Measurements from ENCODE around the gene HNRNPC. TPM values are rescaled to one million over a fixed set of nuclear protein-coding genes. Genes with fewer than 3 reads are reported as not detected.
A peak's percentile ranks its signal among the peaks of the same experiment; 100 is the strongest.

Gene HNRNPC
- total and polyA plus RNA-seq, 2 of the 8 experiments (the other 6 are each of a cell fraction or from before 2014, with no cell fraction given): 781 to 1,207 TPM

- Histone ChIP-seq H3K4ac (replicated peaks; ENCODE audit: insufficient read length, low read depth, low read length) (no peak overlapping the region), H2BK120ac (replicated peaks; ENCODE audit: low read depth, low read length) (no peak overlapping the region), H4K20me1 (replicated peaks in 1 of 2; ENCODE audit: control insufficient read depth in 1 of 2, insufficient read depth in 2 of 2, low read length in 2 of 2) (peaks cover 3% of the 10 kb centered on the region in 2 experiments), H2BK20ac (ENCODE audit: low read length) (no peak overlapping the region), H2AFZ (ENCODE audit: low read length) (no peak overlapping the region), H4K5ac (ENCODE audit: insufficient read length, low read depth, low read length) (no peak overlapping the region), H2AK5ac (ENCODE audit: low read depth, low read length) (no peak overlapping the region), H3K4me3 (ENCODE audit: extremely low read depth in 1 of 4, insufficient read depth in 2 of 4, low read depth in 3 of 4, low read length in 4 of 4) (no peak overlapping the region), H3K23me2 (ENCODE audit: low read depth, low read length) (no peaks in the 10 kb centered on the region), H4K8ac (ENCODE audit: extremely low read depth, insufficient read depth, low read length) (no peak overlapping the region), H3K9ac (replicated peaks in 1 of 4; ENCODE audit: extremely low read depth in 1 of 4, low read depth in 3 of 4, low read length in 3 of 4) (no peak overlapping the region), H3K14ac (ENCODE audit: insufficient read length) (no peak overlapping the region), H3K27me3 (replicated peaks in 1 of 4; ENCODE audit: control insufficient read depth in 3 of 4, extremely low read depth in 1 of 4, insufficient read depth in 3 of 4, low read length in 3 of 4) (no peaks in the 10 kb centered on the region), H3K4me2 (ENCODE audit: insufficient read depth in 1 of 2, low read depth in 2 of 2, low read length in 2 of 2) (no peak overlapping the region), H2BK12ac (ENCODE audit: low read depth, low read length) (no peak overlapping the region), H3K9me3 (ENCODE audit: insufficient read depth in 2 of 2, low read depth in 1 of 2, low read length in 1 of 2) (no peaks in the 10 kb centered on the region), H3K27ac (ENCODE audit: low read depth, low read length) (no peak overlapping the region), H2BK5ac (ENCODE audit: low read depth, low read length) (no peak overlapping the region), H3K36me3 (ENCODE audit: control insufficient read depth in 2 of 4, insufficient read depth in 4 of 4, low read length in 3 of 4) (peaks cover 0 to 14% (median 0%) of the 10 kb centered on the region in 4 experiments; a peak in 2 of 8 replicates), H4K91ac (replicated peaks; ENCODE audit: insufficient read length, low read length) (no peak overlapping the region), H2BK15ac (ENCODE audit: low read length) (no peak overlapping the region), H3K4me1 (replicated peaks in 1 of 4; ENCODE audit: control insufficient read depth in 3 of 4, insufficient read depth in 4 of 4, low read length in 3 of 4) (peaks cover 0 to 9% (median 0%) of the 10 kb centered on the region in 4 experiments; a peak in 4 of 7 replicates), H3K79me1 (ENCODE audit: low read depth, low read length) (0 out of 2 replicates have a peak, but pooled peaks cover 3% of the 10 kb centered on the region), H3K79me2 (ENCODE audit: control insufficient read depth in 1 of 2, insufficient read depth in 2 of 2, low read length in 2 of 2) (no peaks in the 10 kb centered on the region), H3K18ac (ENCODE audit: extremely low read depth, low read length) (no peak overlapping the region), H3K56ac (replicated peaks; ENCODE audit: insufficient read length, low read depth, low read length) (no peak overlapping the region), H3K23ac (ENCODE audit: insufficient read length) (no peak overlapping the region)
- POLR2A ChIA-PET (ENCODE audit: partially characterized antibody): interaction anchor here (0.6 to 7.6 kb wide), 7 partner anchors 9 to 131 kb away, joined by 3 to 101 read pairs (median 7); partner anchors contain the start of gene ARHGEF40
- no peak for TF ChIP-seq RXRA (IDR thresholded peaks at IDR 0.05; ENCODE audit: insufficient read depth, low read depth, low read length)
- no peak for TF ChIP-seq SAP30 (IDR thresholded peaks at IDR 0.05; ENCODE audit: insufficient read depth, insufficient replicate concordance, low read length)
- no peak for TF ChIP-seq GABPA (IDR thresholded peaks at IDR 0.05; ENCODE audit: borderline replicate concordance, insufficient read depth, low read length)
- peak; percentile 75 for TF ChIP-seq POLR2AphosphoS5 (IDR thresholded peaks at IDR 0.05; ENCODE audit: low read depth, low read length)
- TF ChIP-seq POLR2A (IDR thresholded peaks at IDR 0.05; ENCODE audit: control extremely low read depth in 1 of 2, low read depth in 2 of 2, low read length in 2 of 2): peak; percentile 57 to 71
- no peak for TF ChIP-seq JUND (IDR thresholded peaks at IDR 0.05; ENCODE audit: low read length)
- TF ChIP-seq JUN (IDR thresholded peaks at IDR 0.05; ENCODE audit: low read depth, low read length): no peak
- TF ChIP-seq BACH1 (IDR thresholded peaks at IDR 0.05; ENCODE audit: low read length): no peak
- TF ChIP-seq TCF12 (IDR thresholded peaks at IDR 0.05; ENCODE audit: low read depth, low read length): no peak
- TF ChIP-seq MAFK (IDR thresholded peaks at IDR 0.05; ENCODE audit: low read depth, low read length): no peak
- no peak for TF ChIP-seq GTF2F1 (IDR thresholded peaks at IDR 0.05; ENCODE audit: borderline replicate concordance, low read depth, low read length)
- TF ChIP-seq HDAC6 (IDR thresholded peaks at IDR 0.05; ENCODE audit: low read depth, low read length): no peak
- 81% methylated on average over 12 of the region's 12 CpGs; no CpG with 5 or more reads in 1 of the 2 experiments for WGBS, 2 experiments (ENCODE audit: extremely low coverage in 1 of 2, insufficient coverage in 1 of 2, insufficient read length in 1 of 2, insufficient replicate concordance in 2 of 2, low coverage in 1 of 2, low lambda C conversion rate in 2 of 2, missing lambda C conversion rate in 1 of 2)
- CTCF ChIA-PET (ENCODE audit: partially characterized antibody): interaction anchor here (1.0 kb wide), 1 partner anchor 9 kb away, joined by 3 read pairs; no protein-coding TSS in a partner anchor
- DNase-seq (ENCODE audit: low read depth in 1 of 2, low spot score in 2 of 2) (no peak), FAIRE-seq (no peak)
Measured at GRCh38 chr14:21201732-21202462, 67.3 kb downstream of the HNRNPC start.

Measured in H1 (cell line).